ENCODE measurements around the gene NHSL2.

GRCh38 chrX:72165551-72165950, 254.9 kb downstream of the NHSL2 start:
- TF ChIP-seq CTCF (IDR thresholded peaks at IDR 0.05): no peak
- no peak for TF ChIP-seq POLR2A (IDR thresholded peaks at IDR 0.05)
- no peak for TF ChIP-seq EP300 (IDR thresholded peaks at IDR 0.05)
- TF ChIP-seq POLR2AphosphoS5 (IDR thresholded peaks at IDR 0.05): no peak
